Sigmoid colon (tissue), 7 donors: ENCODE measurements around the gene MINDY4. TPM values are rescaled to one million over a fixed set of nuclear protein-coding genes. Genes with fewer than 3 reads are reported as not detected.
"Not testable (repeated sequence)": the region's sequence is repeated elsewhere in the genome, so short reads cannot be mapped to it uniquely, and the experiment has no call there.

Experiments used
- DNase-seq: peaks from one replicate; pipeline ENCODE4 v3.0.0-alpha.2; 2019
- H3K27ac ChIP-seq, 4 donors: fragments of 200-600 bp; sonication (generic); one replicate each; pipeline ENCODE4 v1.5.1; 2016 to 2019; ENCODE audit warnings: mild to moderate bottlenecking in 1 of 4
- H3K27me3 ChIP-seq, 3 donors: fragments of 200-600 bp; sonication (generic); one replicate each; pipeline ENCODE4 v1.5.1; 2019; ENCODE audit warnings: mild to moderate bottlenecking in 1 of 3
- H3K36me3 ChIP-seq, 4 donors: fragments of 200-600 bp; sonication (generic); one replicate each; pipeline ENCODE4 v1.5.1; 2016 to 2019
- H3K4me1 ChIP-seq, 4 donors: fragments of 200-600 bp; sonication (generic); one replicate each; pipeline ENCODE4 v1.5.1; 2017 to 2019
- H3K4me3 ChIP-seq, 4 donors: fragments of 200-600 bp; sonication (generic); one replicate each; pipeline ENCODE4 v1.5.1; 2017 to 2019; ENCODE audit warnings: mild to moderate bottlenecking in 2 of 4, moderate library complexity in 1 of 4
- H3K9me3 ChIP-seq, 4 donors: fragments of 200-600 bp in 3 of 4; sonication (generic) in 3 of 4; one replicate each; pipeline versions ENCODE4 v1.5.1 to v1.6.1; 2013 to 2019
- EP300 ChIP-seq, 4 donors: sonication (generic); formaldehyde crosslinking; IDR thresholded peaks; one replicate each; pipeline ENCODE4 v1.6.1; 2017; ENCODE audit warnings: antibody characterized with exemption in 4 of 4
- POLR2A ChIP-seq, 2 donors: fragments of 450-650 bp; IDR thresholded peaks; one replicate each; pipeline ENCODE4 v1.6.1; 2016; ENCODE audit warnings: antibody characterized with exemption in 2 of 2, mild to moderate bottlenecking in 2 of 2, moderate library complexity in 2 of 2
- POLR2AphosphoS5 ChIP-seq, 4 donors: sonication (generic); formaldehyde crosslinking; IDR thresholded peaks; one replicate each; pipeline ENCODE4 v1.6.1; 2017; ENCODE audit warnings: antibody characterized with exemption in 4 of 4
- WGBS, 2 donors: extraction: QIAGEN DNeasy Blood & Tissue Kit; methylation state at CpG; one replicate each; pipeline ENCODE4 v1.1.7; 2013; 5-methylcytosine and 5-hydroxymethylcytosine counted together
- intact Hi-C: fragments of 100-400 bp; cut with DNase I; formaldehyde crosslinking; loops from one replicate; pipeline ENCODE4 v1.15.1; 2023
- polyA plus RNA-seq, 3 donors: library from polyadenylated mRNA; stranded (reverse); fragments of 200-250 nt; gene quantifications; one replicate each; pipeline ENCODE4 v1.2.3, GENCODE V29; 2013
- total RNA-seq, 4 donors: library from RNA; depleted of rRNA; stranded (reverse); fragments of >200 nt; gene quantifications; one replicate each; pipeline ENCODE4 v1.1.0, GENCODE V29; 2016
- TF ChIP-seq, protein P1 (sequence below), 4 experiments: fragments of 450-650 bp in 3 of 4; fragments of 200-600 bp in 1 of 4; IDR thresholded peaks; one replicate each; pipeline ENCODE4 v1.5.1; 2016 to 2019; ENCODE audit warnings: antibody characterized with exemption in 4 of 4, mild to moderate bottlenecking in 3 of 4, moderate library complexity in 2 of 4
- donor health status: healthy with polysubstance abuse.
- donor health status: Bipolar disorder and iron deficiency.
- donor health status: healthy.

Gene MINDY4
- total and polyA plus RNA-seq, 7 donors = 1.2 to 26.3 (median 9.4) TPM

DNA sequence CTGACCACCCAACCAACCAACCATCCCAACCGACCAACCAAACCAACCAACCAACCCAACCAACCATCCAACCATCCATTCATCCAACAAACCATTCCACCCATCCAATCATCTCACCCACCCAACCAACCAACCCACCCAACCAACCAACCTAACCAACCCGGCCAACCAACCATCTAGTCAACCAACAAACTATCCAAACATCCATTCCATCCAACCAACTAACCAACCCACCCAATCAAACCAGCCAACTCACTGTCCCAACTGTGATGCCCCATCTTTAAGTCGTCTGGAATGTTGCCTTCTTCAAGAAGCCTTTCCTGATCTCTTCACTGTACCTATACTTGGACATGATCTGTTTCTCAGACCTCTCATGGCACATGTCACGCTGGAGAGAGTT, 31.6 kb downstream of the MINDY4 start:
- TF ChIP-seq POLR2A (IDR thresholded peaks at IDR 0.05) (no peak), EP300 (IDR thresholded peaks at IDR 0.05) (no peak), POLR2AphosphoS5 (IDR thresholded peaks at IDR 0.05) (no peak)
- TF ChIP-seq, protein P1, sequence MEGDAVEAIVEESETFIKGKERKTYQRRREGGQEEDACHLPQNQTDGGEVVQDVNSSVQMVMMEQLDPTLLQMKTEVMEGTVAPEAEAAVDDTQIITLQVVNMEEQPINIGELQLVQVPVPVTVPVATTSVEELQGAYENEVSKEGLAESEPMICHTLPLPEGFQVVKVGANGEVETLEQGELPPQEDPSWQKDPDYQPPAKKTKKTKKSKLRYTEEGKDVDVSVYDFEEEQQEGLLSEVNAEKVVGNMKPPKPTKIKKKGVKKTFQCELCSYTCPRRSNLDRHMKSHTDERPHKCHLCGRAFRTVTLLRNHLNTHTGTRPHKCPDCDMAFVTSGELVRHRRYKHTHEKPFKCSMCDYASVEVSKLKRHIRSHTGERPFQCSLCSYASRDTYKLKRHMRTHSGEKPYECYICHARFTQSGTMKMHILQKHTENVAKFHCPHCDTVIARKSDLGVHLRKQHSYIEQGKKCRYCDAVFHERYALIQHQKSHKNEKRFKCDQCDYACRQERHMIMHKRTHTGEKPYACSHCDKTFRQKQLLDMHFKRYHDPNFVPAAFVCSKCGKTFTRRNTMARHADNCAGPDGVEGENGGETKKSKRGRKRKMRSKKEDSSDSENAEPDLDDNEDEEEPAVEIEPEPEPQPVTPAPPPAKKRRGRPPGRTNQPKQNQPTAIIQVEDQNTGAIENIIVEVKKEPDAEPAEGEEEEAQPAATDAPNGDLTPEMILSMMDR (IDR thresholded peaks at IDR 0.05) = no peak
- no peak for DNase-seq
- H3K4me1 ChIP-seq = peaks cover 0 to 52% (median 42%) of the 10 kb centered on the region in 4 donors
- no peaks in the 10 kb centered on the region for H3K9me3 ChIP-seq
- no peaks in the 10 kb centered on the region for H3K27me3 ChIP-seq
- H3K36me3 ChIP-seq = no peaks in the 10 kb centered on the region
- no peak overlapping the region for H3K27ac ChIP-seq
- no peak overlapping the region for H3K4me3 ChIP-seq
- intact Hi-C loops = loop anchor here (5.0 kb wide), 3 partner anchors 84 to 934 kb away; partner anchors contain the start of gene AQP1
- WGBS, 2 donors = 95 to 96% methylated on average over 4 of the region's 4 CpGs

DNA sequence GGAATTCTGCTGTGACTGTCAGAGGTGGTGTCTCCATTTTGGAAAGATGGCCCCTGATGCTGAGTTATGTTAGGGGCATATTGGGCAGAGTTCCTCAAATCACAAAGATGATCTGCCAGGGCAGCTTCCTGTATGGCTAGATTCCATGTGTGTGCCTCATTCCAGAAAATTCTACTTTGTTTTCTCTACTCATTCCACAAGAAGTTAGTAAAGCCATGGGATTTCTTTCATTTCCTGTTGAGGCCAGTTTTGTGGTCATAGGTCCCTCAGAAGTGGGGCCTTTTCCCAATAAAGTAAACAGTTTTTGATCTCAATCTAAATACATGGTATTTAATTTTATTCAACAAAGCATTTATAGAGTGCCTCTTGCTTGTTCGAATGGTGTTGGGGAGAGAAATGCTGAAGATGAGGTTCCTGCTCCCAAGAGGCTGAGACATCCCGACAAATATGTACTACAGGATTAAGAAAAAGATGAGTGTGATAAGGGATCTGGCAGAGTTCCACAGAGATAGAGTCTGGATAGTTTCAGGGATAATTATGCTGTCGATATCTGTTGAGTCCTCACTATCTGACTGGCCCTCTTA, 33.0 kb downstream of the MINDY4 start:
- WGBS, 2 donors = 80 to 81% methylated on average over 3 of the region's 3 CpGs
- DNase-seq = no peak
- intact Hi-C loops = loop anchor here (5.0 kb wide), 3 partner anchors 83 to 933 kb away; partner anchors contain the start of gene AQP1
- peaks cover 0 to 39% (median 32%) of the 10 kb centered on the region in 4 donors for H3K4me1 ChIP-seq
- TF ChIP-seq POLR2AphosphoS5 (IDR thresholded peaks at IDR 0.05) (no peak), POLR2A (IDR thresholded peaks at IDR 0.05) (no peak), EP300 (IDR thresholded peaks at IDR 0.05) (no peak)
- TF ChIP-seq, protein P1 (IDR thresholded peaks at IDR 0.05) = no peak
- no peaks in the 10 kb centered on the region for H3K36me3 ChIP-seq
- no peak overlapping the region for H3K4me3 ChIP-seq
- H3K9me3 ChIP-seq = no peaks in the 10 kb centered on the region
- H3K27me3 ChIP-seq = no peaks in the 10 kb centered on the region
- no peak overlapping the region for H3K27ac ChIP-seq

DNA sequence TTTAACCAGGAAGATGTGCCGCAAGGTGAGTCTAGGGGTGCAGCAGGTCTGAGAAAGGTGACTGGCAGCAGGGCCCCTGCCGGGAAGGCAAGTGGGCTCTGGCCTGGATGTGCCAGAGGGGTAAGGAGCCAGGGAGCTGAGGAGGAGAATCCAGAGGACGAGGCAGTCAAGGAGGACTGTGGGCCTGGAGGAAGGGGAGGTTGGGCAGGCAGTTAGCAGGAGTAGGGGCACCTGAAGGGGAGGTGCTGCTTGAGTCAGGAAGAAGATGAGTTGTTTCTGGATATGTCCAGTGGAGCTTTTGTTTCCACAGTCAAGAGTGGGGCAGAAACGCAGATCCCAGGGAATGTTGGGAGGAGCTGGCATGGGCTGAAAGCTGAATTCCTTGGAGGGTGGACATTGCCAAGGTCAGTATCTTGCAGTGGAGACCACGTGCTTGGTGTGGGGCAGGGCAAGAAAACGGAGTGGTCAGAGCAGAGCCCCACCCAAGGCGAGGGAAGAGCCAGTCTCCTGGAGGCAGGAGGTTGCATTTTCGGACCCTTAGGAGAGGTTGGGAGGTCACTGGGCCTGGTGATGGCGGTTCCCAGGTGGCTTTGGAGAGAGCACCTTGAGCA, 34.0 kb downstream of the MINDY4 start:
- Histone ChIP-seq H3K27me3 (no peaks in the 10 kb centered on the region), H3K4me1 (peaks cover 0 to 28% (median 21%) of the 10 kb centered on the region in 4 donors), H3K27ac (no peak overlapping the region), H3K9me3 (no peaks in the 10 kb centered on the region), H3K36me3 (no peaks in the 10 kb centered on the region), H3K4me3 (no peak overlapping the region)
- TF ChIP-seq POLR2A (IDR thresholded peaks at IDR 0.05) (no peak), EP300 (IDR thresholded peaks at IDR 0.05) (no peak), POLR2AphosphoS5 (IDR thresholded peaks at IDR 0.05) (no peak)
- TF ChIP-seq, protein P1 (IDR thresholded peaks at IDR 0.05) = no peak
- WGBS, 2 donors = 92 to 93% methylated on average over 9 of the region's 9 CpGs
- intact Hi-C loops = no loop called here
- no peak for DNase-seq

DNA sequence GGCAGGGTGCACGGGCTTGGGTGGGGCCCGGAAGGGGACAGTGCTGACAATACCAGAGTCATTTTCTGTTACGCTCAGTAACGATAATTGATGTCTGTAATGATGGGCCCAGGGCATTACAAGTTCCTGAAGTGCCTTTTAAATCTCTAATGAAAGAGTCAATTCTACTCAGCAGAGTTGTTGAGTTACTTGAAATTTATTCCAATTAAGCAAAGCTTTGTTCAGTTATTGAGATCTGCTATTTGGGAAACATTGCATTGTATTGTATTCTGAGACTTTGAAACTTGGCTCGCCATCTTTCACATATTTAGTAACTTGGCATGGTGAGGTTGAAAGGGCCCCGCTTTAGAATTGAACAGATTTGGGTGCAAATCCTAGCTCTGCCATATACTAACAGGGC, 34.7 kb downstream of the MINDY4 start:
- no peak overlapping the region for H3K27ac ChIP-seq
- H3K4me3 ChIP-seq = no peak overlapping the region
- no peak for DNase-seq
- H3K27me3 ChIP-seq = no peaks in the 10 kb centered on the region
- no peak for TF ChIP-seq POLR2AphosphoS5 (IDR thresholded peaks at IDR 0.05)
- TF ChIP-seq EP300 (IDR thresholded peaks at IDR 0.05) = no peak
- no peak for TF ChIP-seq POLR2A (IDR thresholded peaks at IDR 0.05)
- TF ChIP-seq, protein P1 (IDR thresholded peaks at IDR 0.05) = no peak
- intact Hi-C loops = no loop called here
- no peaks in the 10 kb centered on the region for H3K36me3 ChIP-seq
- peaks cover 0 to 21% (median 15%) of the 10 kb centered on the region in 4 donors for H3K4me1 ChIP-seq
- H3K9me3 ChIP-seq = no peaks in the 10 kb centered on the region
- WGBS, 2 donors = 87 to 89% methylated on average over 6 of the region's 6 CpGs

DNA sequence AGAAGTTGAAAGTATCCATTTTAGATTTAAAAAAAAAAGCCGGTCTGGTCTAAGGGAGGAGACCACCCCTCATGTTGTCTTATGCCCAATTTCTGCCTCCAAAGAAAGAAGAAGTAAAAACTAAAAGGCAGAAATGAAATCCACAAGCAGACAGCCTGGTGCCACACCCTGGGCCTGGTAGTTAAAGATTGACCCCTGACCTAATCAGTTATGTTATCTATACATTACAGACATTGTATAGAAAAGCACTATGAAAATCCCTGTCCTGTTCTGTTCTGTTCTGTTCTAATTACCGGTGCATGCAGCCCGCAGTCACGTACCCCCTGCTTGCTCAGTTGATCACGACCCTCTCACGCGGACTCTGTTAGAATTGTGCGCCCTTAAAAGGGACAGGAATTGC, 36.3 kb downstream of the MINDY4 start:
- H3K27me3 ChIP-seq, H3K9me3 ChIP-seq, H3K4me3 ChIP-seq, H3K36me3 ChIP-seq, H3K27ac ChIP-seq, intact Hi-C loops, DNase-seq: not testable (repeated sequence)
- WGBS, 2 donors = 93 to 95% methylated on average over 8 of the region's 8 CpGs
- H3K4me1 ChIP-seq = peaks cover 0 to 18% (median 10%) of the 10 kb centered on the region in 4 donors

DNA sequence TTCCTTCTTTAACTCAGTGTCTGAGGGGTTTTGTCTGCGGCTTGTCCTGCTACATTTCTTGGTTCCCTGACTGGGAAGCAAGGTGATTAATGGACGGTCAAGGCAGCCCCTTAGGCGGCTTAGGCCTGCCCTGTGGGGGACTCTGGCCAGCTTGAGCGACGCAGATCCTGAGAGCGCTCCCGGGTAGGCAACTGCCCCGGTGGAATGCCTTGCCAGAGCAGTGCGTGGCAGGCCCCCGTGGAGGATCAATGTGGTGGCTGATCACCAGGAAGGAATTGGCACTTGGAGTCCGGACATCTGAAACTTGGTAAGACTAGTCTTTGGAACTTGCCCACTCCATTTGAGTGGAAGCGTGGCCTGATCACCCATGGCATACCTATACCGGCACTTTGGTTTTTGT, 36.7 kb downstream of the MINDY4 start:
- DNase-seq, H3K27ac ChIP-seq, intact Hi-C loops, H3K36me3 ChIP-seq, H3K4me3 ChIP-seq, H3K27me3 ChIP-seq, H3K9me3 ChIP-seq: not testable (repeated sequence)
- H3K4me1 ChIP-seq = peaks cover 0 to 22% (median 11%) of the 10 kb centered on the region in 4 donors
- WGBS, 2 donors = 93 to 94% methylated on average over 13 of the region's 13 CpGs
